ENCODE results near the gene CRYBG3.
A peak's percentile ranks its signal among the peaks of the same experiment; 100 is the strongest.

Gene CRYBG3

GRCh38 chr3:97949743-97950142 lies 127.9 kb downstream of the CRYBG3 start:
- DNase-seq, result no peak

DNA sequence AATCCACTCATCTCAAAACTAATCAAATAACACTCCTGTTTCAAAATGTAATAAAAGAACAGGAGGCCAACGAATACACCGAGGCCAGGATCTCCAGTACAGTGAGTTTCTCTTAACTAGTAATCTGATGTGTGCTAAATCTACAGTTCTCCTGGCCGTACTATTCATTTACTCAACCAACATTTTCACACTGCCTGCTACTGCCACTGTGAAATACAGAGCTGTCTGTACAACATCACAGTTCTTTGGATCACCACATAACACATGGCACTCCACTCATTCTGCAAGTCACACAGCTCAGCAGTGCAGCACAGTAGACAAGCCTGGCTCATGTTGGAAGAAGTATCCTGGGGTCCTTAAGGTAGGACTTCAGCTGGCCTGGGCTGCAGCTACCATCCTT lies 128.5 kb downstream of the CRYBG3 start:
- DNase-seq, result no peak

DNA sequence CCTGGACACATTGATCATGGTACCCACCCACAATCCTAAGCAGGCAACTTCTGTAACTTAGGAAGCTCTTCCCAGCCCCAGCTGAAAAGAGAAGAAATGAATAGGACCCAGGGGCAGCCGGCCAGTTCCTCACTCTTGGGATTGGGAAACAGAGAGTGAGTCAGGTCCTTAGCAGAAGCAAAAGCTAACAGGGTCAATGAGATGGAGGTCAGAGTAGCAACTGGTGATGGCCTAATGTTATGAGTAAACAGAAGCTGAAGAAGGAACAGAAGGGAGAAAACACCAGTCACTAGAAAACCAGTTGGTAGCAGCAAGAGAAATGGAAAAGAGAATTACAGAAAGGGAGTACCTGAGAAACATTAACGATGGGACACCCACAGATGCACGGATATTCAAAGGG lies 130.5 kb downstream of the CRYBG3 start:
- no peak for DNase-seq

GRCh38 chr3:97952872-97953271 lies 131.1 kb downstream of the CRYBG3 start:
- DNase-seq, result no peak

DNA sequence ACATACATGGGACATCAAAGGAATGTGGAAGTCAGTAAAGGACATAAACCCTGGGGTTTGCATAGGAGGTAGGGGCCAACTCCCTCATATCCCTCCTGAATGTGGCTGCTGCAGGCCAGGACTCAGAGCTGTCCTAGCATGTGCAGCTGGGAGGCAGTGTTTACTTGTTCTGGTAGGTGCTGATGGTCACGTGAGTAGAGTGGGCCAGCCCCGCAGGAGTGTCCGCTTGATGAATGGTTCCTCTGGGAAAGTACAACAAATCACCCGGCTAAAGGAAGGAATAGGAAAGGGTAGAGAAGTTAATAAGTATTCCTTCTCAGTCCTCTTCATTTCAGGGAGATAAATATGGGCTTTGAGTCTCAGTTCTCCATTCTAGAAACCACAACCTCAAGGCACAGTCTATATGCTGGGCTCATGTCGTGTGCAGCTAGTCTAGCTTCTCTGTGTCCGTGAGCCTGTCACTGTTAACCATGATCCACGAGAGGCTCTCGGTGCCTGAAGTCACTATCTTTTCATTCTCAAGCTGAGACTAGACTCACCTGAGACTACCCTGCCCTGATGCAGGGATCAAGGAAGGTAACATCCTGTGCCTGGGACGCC lies 132.5 kb downstream of the CRYBG3 start:
- DNase-seq, result no peak

DNA sequence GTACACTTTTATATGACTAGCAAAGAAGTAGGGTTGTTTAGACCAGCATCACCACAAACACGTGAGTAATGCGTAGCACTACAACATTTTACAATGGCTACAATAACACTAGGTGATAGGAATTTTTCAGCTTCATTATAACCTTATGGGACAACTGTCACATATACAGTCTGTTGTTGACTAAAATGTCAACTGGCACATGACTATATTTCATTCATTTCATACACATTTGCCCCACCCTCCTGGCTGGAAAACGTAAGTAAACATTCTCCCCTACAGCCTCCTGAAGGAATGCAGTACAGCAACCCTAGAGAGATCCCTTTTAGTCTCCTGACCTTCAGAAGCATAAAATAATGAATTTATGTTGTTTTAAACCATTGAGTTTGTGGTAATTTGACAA lies 134.2 kb downstream of the CRYBG3 start:
- DNase-seq, result no peak

DNA sequence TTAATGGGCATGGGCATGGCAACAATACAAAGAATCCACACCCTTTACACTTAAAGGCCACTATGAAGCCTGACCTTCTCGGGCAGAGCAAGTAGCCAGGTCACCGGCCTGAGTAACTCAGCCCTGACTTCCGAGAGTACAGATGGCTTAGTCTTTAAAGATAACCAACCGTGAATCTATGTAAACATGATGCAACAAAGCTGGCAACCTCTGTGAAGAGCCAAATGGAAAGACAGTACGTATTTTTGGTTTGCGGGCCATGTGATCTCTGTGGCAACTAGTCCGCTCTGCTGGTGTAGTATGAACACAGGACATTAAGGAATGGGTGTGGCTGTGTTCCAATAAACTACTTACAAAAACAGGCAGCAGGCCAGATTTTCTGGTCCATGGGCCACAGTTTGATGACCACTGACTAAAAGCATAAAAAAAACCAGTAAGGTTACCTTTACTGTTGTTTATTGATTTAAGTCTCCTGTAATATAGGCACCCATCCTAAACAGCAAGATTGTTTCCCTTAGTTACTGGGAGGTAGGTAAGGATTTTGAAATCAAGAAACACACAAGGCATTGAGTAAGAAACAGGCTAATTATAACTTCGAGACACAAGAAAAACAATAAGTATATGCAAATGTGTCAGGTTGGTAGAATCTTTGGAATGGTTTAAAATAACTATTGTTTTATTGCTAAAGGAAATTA lies 136.0 kb downstream of the CRYBG3 start:
- DNase-seq, result peak; percentile 79

- no peak for DNase-seq
Measured at GRCh38 chr3:97958396-97958795, 136.6 kb downstream of the CRYBG3 start.

- DNase-seq, result no peak
Measured at GRCh38 chr3:97958796-97959195, 137.0 kb downstream of the CRYBG3 start.

GRCh38 chr3:97959872-97960271 lies 138.1 kb downstream of the CRYBG3 start:
- no peak for DNase-seq

- no peak for DNase-seq
Measured at GRCh38 chr3:97960551-97960950, 138.7 kb downstream of the CRYBG3 start.

- DNase-seq, result no peak
Measured at GRCh38 chr3:97960993-97961766, 139.4 kb downstream of the CRYBG3 start.

DNA sequence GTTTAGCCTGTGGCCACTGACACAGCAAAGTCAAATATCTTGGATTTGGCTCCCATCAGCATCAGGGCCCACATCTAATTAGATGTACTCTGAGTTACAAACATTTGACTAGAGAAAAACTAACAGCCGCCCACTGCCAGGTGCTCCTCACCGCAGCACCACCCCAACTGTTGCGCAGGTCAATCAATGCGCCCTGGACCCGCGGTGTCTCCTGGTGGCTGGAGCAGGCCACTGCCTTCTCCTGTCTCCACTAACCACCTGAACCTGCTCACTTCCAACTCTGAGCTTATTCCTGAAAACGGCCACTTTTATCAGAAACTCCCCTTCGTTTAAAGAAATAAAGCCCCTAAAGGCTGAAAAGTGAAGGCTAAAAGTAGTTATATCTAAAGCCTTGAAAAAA lies 146.2 kb downstream of the CRYBG3 start:
- no peak for DNase-seq

DNA sequence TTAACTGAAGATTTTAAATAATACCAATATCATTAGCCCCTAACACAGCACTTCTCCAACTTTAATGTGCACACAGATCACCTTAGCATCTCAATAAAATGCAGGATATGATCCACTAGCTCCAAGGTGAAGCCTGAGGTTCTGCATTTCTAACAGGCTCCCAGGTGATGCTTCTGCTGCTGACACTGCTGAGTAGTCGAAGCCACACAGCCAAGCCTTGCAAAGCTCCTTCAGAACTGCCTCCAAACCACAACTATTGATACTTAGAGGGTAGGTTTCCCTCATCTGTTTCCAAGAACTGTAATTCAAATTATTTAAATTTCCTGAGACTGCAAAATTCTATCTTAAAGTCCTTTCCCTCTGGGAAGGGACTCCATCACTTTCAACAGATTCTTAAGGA lies 146.6 kb downstream of the CRYBG3 start:
- no peak for DNase-seq

- DNase-seq, result no peak
Measured at GRCh38 chr3:97969541-97969940, 147.7 kb downstream of the CRYBG3 start.

DNA sequence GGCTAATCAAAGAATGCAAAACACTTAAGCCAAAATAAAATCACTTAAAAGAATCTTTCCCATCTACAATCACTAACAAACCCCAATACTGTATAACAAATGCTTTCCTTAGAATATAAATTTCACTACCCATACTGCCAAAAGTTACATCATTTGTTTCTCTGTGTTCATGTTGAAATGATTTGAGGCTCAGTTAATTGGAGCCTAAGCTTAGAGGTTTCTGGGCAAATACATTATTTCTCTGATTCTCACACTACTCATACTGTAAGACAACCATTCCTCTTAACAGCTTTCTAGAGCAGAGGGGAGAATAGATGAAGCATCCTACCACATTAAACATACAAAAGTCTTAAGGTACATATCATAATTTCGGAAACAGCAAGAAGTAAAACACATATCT lies 148.3 kb downstream of the CRYBG3 start:
- DNase-seq, result no peak

DNA sequence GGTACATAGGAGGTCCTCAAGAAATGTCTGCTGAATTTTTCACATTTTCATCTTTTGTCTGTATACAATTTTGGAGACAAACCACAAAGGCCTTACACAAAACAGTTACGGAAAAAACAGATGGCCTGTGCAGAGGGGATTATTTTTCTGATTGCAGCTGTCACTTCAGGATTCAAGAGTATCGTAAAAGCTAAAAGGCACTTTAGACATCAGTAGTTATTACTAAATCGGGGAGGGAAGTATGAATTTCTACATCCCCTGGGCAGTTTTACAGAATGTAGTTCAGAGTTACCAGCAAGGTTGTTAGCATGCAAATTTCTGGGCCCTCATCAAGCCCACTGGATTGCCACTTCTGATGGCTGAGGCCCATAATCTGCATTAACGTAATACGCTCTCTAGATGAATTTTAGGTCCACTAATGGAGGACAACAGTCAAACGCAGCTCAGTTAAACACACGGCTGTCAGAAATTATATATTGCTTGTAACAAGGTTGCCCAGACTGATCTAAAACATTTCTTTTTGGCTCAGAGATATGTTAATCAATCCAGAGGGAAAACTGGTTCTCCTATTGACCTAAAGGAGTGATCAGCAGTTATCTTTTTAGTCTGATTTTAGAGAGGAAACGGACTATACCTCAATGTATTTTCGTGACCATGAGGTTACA lies 149.3 kb downstream of the CRYBG3 start:
- DNase-seq, result no peak

- peak; percentile 64 for DNase-seq
Measured at GRCh38 chr3:97971679-97972567, 150.1 kb downstream of the CRYBG3 start, which contains the start of gene RIOX2. TSS of gene RIOX2 (minus strand) at chr3:97972431. CDS start at chr3:97967593, 4,838 bp downstream.

DNA sequence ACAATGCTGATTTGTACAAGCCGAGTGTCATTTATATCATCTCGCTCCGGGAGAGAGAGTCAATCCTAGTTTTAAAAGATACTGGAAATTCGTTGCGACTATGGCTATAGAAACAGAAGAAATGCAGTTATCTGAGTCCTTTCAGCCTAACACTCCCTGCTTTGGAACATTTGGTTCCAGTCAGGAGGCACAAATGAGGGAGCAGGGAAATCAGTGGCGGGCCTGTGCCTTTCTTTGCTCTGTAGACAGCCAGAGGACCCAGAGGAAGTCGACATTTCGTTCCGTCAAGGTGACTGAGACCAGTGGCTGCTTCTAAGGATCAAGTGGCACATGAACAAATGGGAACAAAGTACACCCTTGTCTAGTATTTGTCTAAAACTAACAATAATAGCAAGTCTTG lies 151.2 kb downstream of the CRYBG3 start:
- no peak for DNase-seq

DNA sequence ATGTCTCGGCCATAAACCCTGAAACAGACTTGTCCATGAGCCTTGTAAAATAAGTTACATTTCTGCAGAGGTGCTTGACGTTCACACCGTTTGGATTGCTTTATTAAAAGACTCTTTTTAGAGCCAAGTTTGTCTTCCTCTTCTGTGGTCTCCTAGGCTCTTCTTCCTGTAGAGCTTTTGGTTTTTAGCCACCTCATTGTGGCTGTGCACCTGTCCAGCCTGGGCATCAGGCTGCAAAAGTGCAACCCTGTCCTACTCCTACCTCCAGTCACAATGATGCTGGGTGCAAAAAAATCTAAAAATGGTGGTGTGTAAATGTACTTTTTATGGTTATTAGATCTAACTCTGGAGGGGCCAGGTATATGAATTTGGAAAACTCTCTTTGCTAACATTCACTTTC lies 153.2 kb downstream of the CRYBG3 start:
- no peak for DNase-seq

GRCh38 chr3:97975466-97975865 lies 153.7 kb downstream of the CRYBG3 start:
- DNase-seq, result no peak

- DNase-seq, result no peak
Measured at GRCh38 chr3:97979610-97980009, 157.8 kb downstream of the CRYBG3 start.
